Right lobe of liver (tissue), 6 donors: ENCODE results near the gene LHX5. TPM values are rescaled to one million over a fixed set of nuclear protein-coding genes. Genes with fewer than 3 reads are reported as not detected.
A peak's percentile ranks its signal among the peaks of the same experiment; 100 is the strongest.

Source experiments
- ATAC-seq, 4 donors: fragments of 200-7000 bp; cut with Tn5 transposase; one replicate each; pipeline ENCODE4 v1.9.1; 2020; ENCODE audit warnings: mild to moderate bottlenecking in 4 of 4, moderate library complexity in 4 of 4
- DNase-seq, 3 donors: peaks; one replicate each; pipeline ENCODE4 v3.0.0-alpha.2; 2020
- H3K27ac ChIP-seq, 3 donors: fragments of 200-600 bp; one replicate each; pipeline ENCODE4 v1.8.0; 2022
- H3K27me3 ChIP-seq, 2 donors: fragments of 200-600 bp; one replicate each; pipeline ENCODE4 v1.8.0; 2022
- H3K36me3 ChIP-seq, 4 donors: fragments of 200-600 bp; sonication (generic) in 1 of 4; one replicate each; pipeline versions ENCODE4 v1.5.1 to v1.8.0; 2017 to 2022; ENCODE audit warnings: control low read depth in 1 of 4
- H3K4me1 ChIP-seq, 4 donors: fragments of 200-600 bp; sonication (generic) in 1 of 4; one replicate each; pipeline versions ENCODE4 v1.5.1 to v1.8.0; 2017 to 2022; ENCODE audit warnings: control low read depth in 1 of 4
- H3K4me3 ChIP-seq, 3 donors: fragments of 200-600 bp; one replicate each; pipeline ENCODE4 v1.8.0; 2022
- H3K9me3 ChIP-seq, 4 donors: fragments of 200-600 bp; sonication (generic) in 1 of 4; one replicate each; pipeline versions ENCODE4 v1.5.1 to v1.8.0; 2017 to 2022; ENCODE audit warnings: control low read depth in 1 of 4
- POLR2A ChIP-seq: fragments of 450-650 bp; IDR thresholded peaks from one replicate; pipeline ENCODE4 v1.6.1; 2017; ENCODE audit warnings: antibody characterized with exemption, mild to moderate bottlenecking
- WGBS: methylation state at CpG from one replicate; pipeline ENCODE4 v1.1.6; 2018; ENCODE audit warnings: low coverage, low lambda C conversion rate; ENCODE audit not compliant: insufficient coverage; ENCODE audit errors: missing lambda C conversion rate; 5-methylcytosine and 5-hydroxymethylcytosine counted together
- intact Hi-C, 2 donors: fragments of 100-400 bp; cut with DNase I; formaldehyde crosslinking; loops; one replicate each; pipeline versions ENCODE4 v1.11.2 to v1.14.1; 2022
- total RNA-seq, 6 experiments: library from RNA; depleted of rRNA in 2 of 6; stranded (reverse); fragments of >200 nt in 2 of 6; fragmentation: NEBNext Ultra II Directional in 3 of 6; extraction: Animal tissue kit (Norgen Biotek cat#: 25700) in 3 of 6; gene quantifications; one replicate each; pipeline versions ENCODE4 v1.1.0 to v1.2.4, GENCODE V29; 2016 to 2023
- TF ChIP-seq, protein P1 (sequence below), 4 donors: fragments of 200-600 bp in 3 of 4; fragments of 450-650 bp in 1 of 4; IDR thresholded peaks; one replicate each; pipeline versions ENCODE4 v1.5.1 to v1.8.0; 2016 to 2022; ENCODE audit warnings: antibody characterized with exemption in 4 of 4, mild to moderate bottlenecking in 2 of 4
- donor health status: DM: no; HTN: yes; CAD: no.
- donor health status: DM: no; HTN: no; CAD: no.
- donor health status: DM: no; HTN: no; CAD: no.
- donor health status: DM: no; HTN: yes; CAD: no.
- donor health status: DM: no; HTN: yes; CAD: no.

The LHX5 gene
- total RNA-seq, 6 experiments from 2014 or later, result not detected

DNA sequence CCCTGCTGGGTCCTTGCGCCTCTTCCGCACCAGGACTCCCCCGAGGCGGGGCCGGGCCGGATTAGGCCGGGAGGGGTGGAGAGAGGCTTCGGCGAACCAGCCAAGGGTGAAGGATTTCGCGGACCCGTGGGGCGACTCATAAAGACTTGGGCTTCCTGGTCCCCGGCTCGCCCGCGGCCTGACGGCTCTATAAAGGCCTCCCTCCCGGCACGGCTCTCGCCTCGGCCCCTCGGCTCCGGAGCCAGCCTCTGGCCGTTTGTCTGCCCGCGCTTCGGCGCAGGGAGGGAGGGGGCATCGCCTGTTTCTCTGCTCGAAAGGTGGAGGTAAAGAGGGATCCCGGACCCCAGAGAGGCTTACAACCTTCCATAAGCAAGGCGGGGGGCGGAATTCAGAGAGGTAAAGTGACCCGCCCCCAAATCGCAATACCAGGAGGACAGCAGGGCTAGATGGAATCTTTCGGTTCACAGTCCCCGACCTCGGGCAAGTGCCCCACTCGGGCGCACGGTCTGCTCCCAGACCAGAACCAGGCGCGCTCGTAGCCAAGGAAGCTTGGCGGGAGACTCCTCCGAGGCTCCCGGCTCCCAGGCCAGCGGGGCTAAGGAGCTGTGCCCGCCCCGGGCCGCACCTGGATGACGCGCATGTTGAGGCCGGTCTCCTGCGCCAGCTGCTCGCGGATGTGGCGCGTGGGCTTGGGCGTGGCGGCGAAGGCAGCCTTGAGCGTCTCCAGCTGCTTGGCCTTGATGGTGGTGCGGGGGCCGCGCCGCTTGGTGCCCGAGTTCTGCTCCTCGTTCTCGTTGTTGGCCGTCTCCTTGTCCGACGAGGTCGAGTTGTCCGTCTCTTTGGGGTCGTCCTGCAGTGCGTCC, 3.9 kb downstream of the LHX5 start:
- H3K4me1 ChIP-seq, result peaks cover 0 to 19% (median 0%) of the 10 kb centered on the region in 4 donors
- intact Hi-C loops, result loop anchor here (10.0 kb wide), 1 partner anchor 447 kb away; no protein-coding TSS in a partner anchor
- no peaks in the 10 kb centered on the region for H3K9me3 ChIP-seq
- H3K27me3 ChIP-seq, result peaks cover 22 to 43% of the 10 kb centered on the region in 2 donors
- TF ChIP-seq, protein P1, sequence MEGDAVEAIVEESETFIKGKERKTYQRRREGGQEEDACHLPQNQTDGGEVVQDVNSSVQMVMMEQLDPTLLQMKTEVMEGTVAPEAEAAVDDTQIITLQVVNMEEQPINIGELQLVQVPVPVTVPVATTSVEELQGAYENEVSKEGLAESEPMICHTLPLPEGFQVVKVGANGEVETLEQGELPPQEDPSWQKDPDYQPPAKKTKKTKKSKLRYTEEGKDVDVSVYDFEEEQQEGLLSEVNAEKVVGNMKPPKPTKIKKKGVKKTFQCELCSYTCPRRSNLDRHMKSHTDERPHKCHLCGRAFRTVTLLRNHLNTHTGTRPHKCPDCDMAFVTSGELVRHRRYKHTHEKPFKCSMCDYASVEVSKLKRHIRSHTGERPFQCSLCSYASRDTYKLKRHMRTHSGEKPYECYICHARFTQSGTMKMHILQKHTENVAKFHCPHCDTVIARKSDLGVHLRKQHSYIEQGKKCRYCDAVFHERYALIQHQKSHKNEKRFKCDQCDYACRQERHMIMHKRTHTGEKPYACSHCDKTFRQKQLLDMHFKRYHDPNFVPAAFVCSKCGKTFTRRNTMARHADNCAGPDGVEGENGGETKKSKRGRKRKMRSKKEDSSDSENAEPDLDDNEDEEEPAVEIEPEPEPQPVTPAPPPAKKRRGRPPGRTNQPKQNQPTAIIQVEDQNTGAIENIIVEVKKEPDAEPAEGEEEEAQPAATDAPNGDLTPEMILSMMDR (IDR thresholded peaks at IDR 0.05), result no peak
- no peak for TF ChIP-seq POLR2A
- H3K4me3 ChIP-seq, result peak overlapping the region; percentile 18 to 31 (median 26)
- no peak for DNase-seq
- WGBS, result 2% methylated on average over 12 of the region's 78 CpGs
- H3K36me3 ChIP-seq, result no peaks in the 10 kb centered on the region
- no peak overlapping the region for H3K27ac ChIP-seq
- no peak for ATAC-seq

DNA sequence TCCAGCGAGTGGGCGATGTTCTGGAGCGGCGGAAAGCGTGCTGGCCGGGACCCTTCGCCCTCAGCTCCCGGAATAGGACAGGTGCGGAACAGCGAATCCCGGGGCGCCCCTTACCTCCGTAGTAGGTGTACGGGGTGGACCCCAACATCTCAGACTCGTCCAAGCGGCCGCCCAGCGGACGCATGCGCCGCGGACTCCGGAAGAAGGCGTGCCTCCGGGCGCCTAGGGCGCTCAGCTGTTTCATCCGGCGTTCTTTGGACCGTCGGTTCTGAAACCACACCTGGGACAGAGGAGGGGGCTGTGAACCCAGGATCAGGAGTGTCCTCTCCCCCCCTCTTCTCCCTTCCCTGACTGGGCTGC, 4.5 kb downstream of the LHX5 start:
- Histone ChIP-seq H3K27me3 (peaks cover 22 to 49% of the 10 kb centered on the region in 2 donors), H3K4me3 (peak overlapping the region; percentile 18 to 31 (median 26)), H3K9me3 (no peaks in the 10 kb centered on the region), H3K27ac (no peak overlapping the region), H3K36me3 (no peaks in the 10 kb centered on the region), H3K4me1 (peaks cover 0 to 20% (median 0%) of the 10 kb centered on the region in 4 donors)
- TF ChIP-seq POLR2A, result no peak
- TF ChIP-seq, protein P1 (IDR thresholded peaks at IDR 0.05), result no peak
- DNase-seq, result no peak
- intact Hi-C loops, result loop anchor here (10.0 kb wide), 1 partner anchor 448 kb away; no protein-coding TSS in a partner anchor
- 0% methylated on average over 7 of the region's 31 CpGs for WGBS
- ATAC-seq, result no peak

DNA sequence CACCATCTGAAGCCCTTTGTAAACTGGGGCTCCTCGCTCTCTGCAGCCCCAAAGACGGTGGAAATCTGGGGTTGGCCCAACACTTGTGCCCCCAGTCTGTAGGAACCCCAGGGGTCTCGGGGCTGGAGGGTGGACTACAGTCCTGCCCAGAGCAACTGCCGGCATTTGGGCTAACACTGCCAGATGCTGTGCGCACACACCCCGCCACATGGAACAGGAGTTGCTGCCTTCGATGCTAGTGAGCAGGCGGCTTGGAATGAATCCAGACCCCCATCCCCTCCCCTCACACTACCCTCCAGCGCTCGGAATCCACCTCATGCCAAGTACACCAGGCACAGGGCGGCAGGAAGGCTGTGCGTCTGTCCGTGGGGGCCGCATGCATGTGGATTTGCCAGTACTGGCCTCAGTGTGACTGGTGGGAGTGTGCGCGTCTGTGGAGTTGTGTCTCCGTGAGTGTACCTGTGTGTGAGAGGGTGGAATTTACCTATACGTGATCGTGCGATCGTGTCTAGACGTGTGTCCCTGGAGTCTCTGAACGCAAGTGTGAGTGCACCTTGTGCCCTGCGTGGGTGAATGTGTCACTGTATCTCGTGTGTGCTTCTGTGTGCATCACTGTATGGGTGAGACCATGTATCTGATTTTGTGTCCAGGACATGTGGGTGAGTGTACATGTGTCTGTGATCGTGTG, 5.1 kb downstream of the LHX5 start:
- no peak for DNase-seq
- no peak for ATAC-seq
- H3K27ac ChIP-seq, result no peak overlapping the region
- H3K36me3 ChIP-seq, result no peaks in the 10 kb centered on the region
- WGBS, result 5% methylated on average over 10 of the region's 26 CpGs
- H3K4me1 ChIP-seq, result peaks cover 0 to 20% (median 0%) of the 10 kb centered on the region in 4 donors
- peaks cover 22 to 53% of the 10 kb centered on the region in 2 donors for H3K27me3 ChIP-seq
- H3K9me3 ChIP-seq, result no peaks in the 10 kb centered on the region
- no peak overlapping the region for H3K4me3 ChIP-seq
- intact Hi-C loops, result loop anchor here (10.0 kb wide), 1 partner anchor 448 kb away; no protein-coding TSS in a partner anchor
- TF ChIP-seq POLR2A, result no peak
- TF ChIP-seq, protein P1 (IDR thresholded peaks at IDR 0.05), result no peak

DNA sequence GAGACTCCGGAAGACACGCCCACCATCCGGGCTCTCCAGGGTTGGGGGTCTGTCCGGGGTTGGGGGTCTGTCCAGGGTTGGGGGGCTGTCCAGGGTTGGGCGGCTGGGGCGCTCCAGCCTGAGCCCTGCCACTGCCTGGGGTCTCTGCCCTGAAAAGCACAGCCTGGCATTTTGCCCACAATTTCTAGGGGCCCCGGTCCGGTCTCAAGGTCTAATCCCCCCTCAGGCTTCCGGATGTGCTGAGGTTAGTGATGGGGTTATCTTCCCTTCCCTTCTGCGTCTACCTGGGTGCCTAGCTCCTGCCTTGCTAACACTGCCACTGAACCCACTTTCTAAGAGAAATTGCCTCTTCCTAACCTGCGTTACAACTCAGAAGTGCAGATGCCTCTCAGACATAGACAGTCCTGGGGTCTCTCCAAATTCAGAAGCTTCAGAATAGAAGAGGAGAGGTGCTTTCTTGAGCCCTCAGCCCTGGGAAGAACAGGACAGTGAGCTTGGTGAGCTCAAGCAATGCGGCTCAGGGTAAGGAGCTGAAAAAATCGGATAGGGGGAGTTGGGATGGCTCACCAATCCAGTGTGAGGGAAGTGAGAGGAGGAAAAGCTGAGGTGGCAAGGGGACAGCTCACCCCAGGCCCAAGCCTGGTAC, 5.7 kb downstream of the LHX5 start:
- H3K27me3 ChIP-seq, result peaks cover 22 to 53% of the 10 kb centered on the region in 2 donors
- TF ChIP-seq, protein P1 (IDR thresholded peaks at IDR 0.05), result no peak
- TF ChIP-seq POLR2A, result no peak
- intact Hi-C loops, result loop anchor here (10.0 kb wide), 1 partner anchor 449 kb away; no protein-coding TSS in a partner anchor
- H3K4me1 ChIP-seq, result peaks cover 0 to 20% (median 0%) of the 10 kb centered on the region in 4 donors
- H3K27ac ChIP-seq, result no peak overlapping the region
- H3K4me3 ChIP-seq, result no peak overlapping the region
- 2% methylated on average over 6 of the region's 13 CpGs for WGBS
- no peak for ATAC-seq
- no peaks in the 10 kb centered on the region for H3K36me3 ChIP-seq
- no peak for DNase-seq
- H3K9me3 ChIP-seq, result no peaks in the 10 kb centered on the region
